OCI-LY3 (cell line): ENCODE results near the gene PSMA5.

Source experiments
- H2AFZ ChIP-seq: fragments of 200-600, 300-600 bp; shearing (Covaris generic); 2 replicates; pipeline ENCODE4 v1.6.0; 2014; ENCODE audit warnings: antibody characterized with exemption, low read depth, low read length
- H3K27ac ChIP-seq: fragments of 200-600, 300-600 bp; sonication (generic); 2 replicates; pipeline ENCODE4 v1.5.1; 2014; ENCODE audit warnings: mild to moderate bottlenecking, low read length, moderate library complexity, mixed read lengths
- H3K27me3 ChIP-seq: fragments of 200-600, 300-600 bp; sonication (generic); 2 replicates; pipeline ENCODE4 v1.6.1; 2014; ENCODE audit warnings: low read depth, low read length, mixed read lengths
- H3K36me3 ChIP-seq: fragments of 200-600, 300-600 bp; sonication (generic); replicated peaks from 2 replicates; pipeline ENCODE3; 2014; ENCODE audit warnings: low read depth, low read length, mixed read lengths
- H3K4me1 ChIP-seq: fragments of 300-600, 200-600 bp; sonication (generic); 2 replicates; pipeline ENCODE4 v1.6.1; 2014; ENCODE audit warnings: low read length, mixed read lengths
- H3K4me2 ChIP-seq: fragments of 200-600, 300-600 bp; sonication (generic); 2 replicates; pipeline ENCODE4 v1.6.1; 2014; ENCODE audit warnings: low read length, mixed read lengths
- H3K4me3 ChIP-seq: fragments of 300-600, 200-600 bp; sonication (generic); 2 replicates; pipeline ENCODE4 v1.5.1; 2014; ENCODE audit warnings: antibody characterized with exemption, mild to moderate bottlenecking, low read length, moderate library complexity
- H3K79me2 ChIP-seq: fragments of 300-600, 200-600 bp; shearing (Covaris generic); 2 replicates; pipeline ENCODE4 v1.6.1; 2014; ENCODE audit warnings: mild to moderate bottlenecking, low read length, mixed read lengths
- H3K9ac ChIP-seq: fragments of 300-600, 200-600 bp; shearing (Covaris generic); 2 replicates; pipeline ENCODE4 v1.6.0; 2014; ENCODE audit warnings: mild to moderate bottlenecking, low read length, moderate library complexity
- H3K9me3 ChIP-seq: fragments of 200-600, 300-600 bp; shearing (Covaris generic); 2 replicates; pipeline ENCODE4 v1.6.1; 2014; ENCODE audit warnings: low read length, mixed read lengths; ENCODE audit not compliant: insufficient read depth
- H4K20me1 ChIP-seq: fragments of 200-600, 300-600 bp; sonication (generic); 2 replicates; pipeline ENCODE4 v1.6.1; 2016; ENCODE audit warnings: low read length, mixed read lengths; ENCODE audit not compliant: insufficient read depth
- CTCF ChIP-seq: fragments of 200-600, 300-600 bp; sonication (generic); IDR thresholded peaks from 2 replicates; pipeline ENCODE4 v1.5.1; 2014; ENCODE audit warnings: antibody characterized with exemption, low read length, low read depth
- EZH2phosphoT487 ChIP-seq: fragments of 200-600 bp; shearing (Covaris generic); IDR thresholded peaks from 2 replicates; pipeline ENCODE4 v1.6.1; 2018; ENCODE audit warnings: antibody characterized with exemption, mixed run types, low read depth

The PSMA5 gene

GRCh38 chr1:109423498-109423897 lies 2.8 kb downstream of the PSMA5 start:
- TF ChIP-seq CTCF (no peak), EZH2phosphoT487 (no peak)
- no peak overlapping the region for H3K27ac ChIP-seq
- no peak overlapping the region for H2AFZ ChIP-seq
- H3K9me3 ChIP-seq, result no peaks in the 10 kb centered on the region
- H3K9ac ChIP-seq, result no peak overlapping the region
- peaks cover 81% of the 10 kb centered on the region for H3K79me2 ChIP-seq
- H3K4me1 ChIP-seq, result peaks cover 15% of the 10 kb centered on the region
- no peaks in the 10 kb centered on the region for H4K20me1 ChIP-seq
- 0 out of 2 replicates have a peak overlapping the region, but pooled peaks have one; percentile 14 for H3K4me2 ChIP-seq
- no peaks in the 10 kb centered on the region for H3K27me3 ChIP-seq
- H3K4me3 ChIP-seq, result no peak overlapping the region
- peaks cover 13% of the 10 kb centered on the region for H3K36me3 ChIP-seq

DNA sequence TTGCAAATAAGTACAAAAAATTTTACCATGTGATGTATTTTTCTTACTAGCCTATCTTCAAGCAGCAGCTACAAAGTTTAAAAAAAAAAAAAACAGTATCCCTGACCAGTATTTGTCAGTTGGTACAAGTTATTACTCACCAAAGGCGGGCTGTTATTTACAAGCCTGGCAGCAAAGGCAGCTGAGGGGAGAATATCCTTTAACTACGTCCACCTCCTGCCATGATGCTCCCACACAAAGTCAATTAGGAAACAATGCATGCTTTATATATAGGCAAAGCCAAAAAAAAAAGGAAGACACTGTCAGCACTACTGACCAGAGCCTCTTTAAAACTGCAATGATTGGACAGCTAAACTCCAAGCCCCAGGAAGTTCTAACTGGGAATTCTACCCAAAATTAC lies 13.7 kb downstream of the PSMA5 start:
- Histone ChIP-seq H3K9ac (no peak overlapping the region), H2AFZ (no peak overlapping the region), H3K79me2 (peaks cover 30% of the 10 kb centered on the region), H3K36me3 (peaks cover 55% of the 10 kb centered on the region), H3K4me1 (no peaks in the 10 kb centered on the region), H3K4me3 (no peak overlapping the region), H3K27ac (no peak overlapping the region), H3K4me2 (no peak overlapping the region), H3K27me3 (no peaks in the 10 kb centered on the region), H4K20me1 (no peaks in the 10 kb centered on the region; the same call in 1 of the 2 replicates), H3K9me3 (no peaks in the 10 kb centered on the region)
- TF ChIP-seq CTCF (no peak), EZH2phosphoT487 (no peak)

DNA sequence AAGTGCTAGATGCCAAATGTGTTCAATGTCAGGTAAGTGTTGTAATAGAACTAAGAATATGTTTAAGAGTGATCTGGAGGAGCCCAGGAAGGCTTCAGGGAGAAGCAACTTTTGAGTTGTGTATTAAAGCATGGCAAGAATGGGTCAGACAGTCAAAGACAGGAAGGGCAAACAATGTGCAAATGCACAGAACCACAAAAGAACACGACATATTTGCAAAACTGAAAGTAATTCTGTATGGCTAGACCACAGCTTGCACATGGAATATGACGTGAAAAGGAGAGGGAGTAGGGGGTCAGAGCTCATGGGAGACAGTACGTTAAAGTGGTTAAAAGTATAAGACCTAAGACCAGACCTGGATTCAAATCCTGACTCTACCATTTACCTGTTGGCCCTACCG lies 21.4 kb downstream of the PSMA5 start:
- Histone ChIP-seq H3K27ac (no peak overlapping the region), H3K4me2 (no peak overlapping the region), H3K9me3 (no peaks in the 10 kb centered on the region), H4K20me1 (no peaks in the 10 kb centered on the region), H3K79me2 (no peaks in the 10 kb centered on the region), H3K4me3 (no peak overlapping the region), H3K36me3 (peaks cover 24% of the 10 kb centered on the region), H3K9ac (no peak overlapping the region), H3K27me3 (no peaks in the 10 kb centered on the region), H2AFZ (no peak overlapping the region), H3K4me1 (no peaks in the 10 kb centered on the region)
- no peak for TF ChIP-seq CTCF
- TF ChIP-seq EZH2phosphoT487, result no peak

DNA sequence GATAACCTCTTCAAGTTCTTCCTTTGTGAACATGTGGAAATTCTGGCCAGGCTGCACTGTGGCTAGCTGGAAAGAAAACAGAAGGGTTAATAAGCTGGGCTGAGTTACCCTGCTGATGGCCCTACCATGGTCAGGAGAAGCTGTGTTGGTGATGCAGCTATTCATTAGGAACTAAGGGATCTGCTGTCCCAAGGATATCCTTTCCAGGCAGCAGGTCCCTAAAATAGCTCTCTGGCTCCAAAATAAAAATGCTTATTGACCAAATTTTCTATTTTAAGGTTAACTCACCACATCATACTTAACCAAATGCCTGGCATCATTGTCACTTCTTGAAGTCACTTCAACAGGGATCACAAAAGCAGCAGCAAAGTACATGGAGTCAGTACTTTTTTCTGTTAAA lies 24.2 kb downstream of the PSMA5 start:
- no peak for TF ChIP-seq CTCF
- TF ChIP-seq EZH2phosphoT487, result no peak
- H3K4me2 ChIP-seq, result no peak overlapping the region
- no peak overlapping the region for H3K27ac ChIP-seq
- no peak overlapping the region for H3K4me3 ChIP-seq
- H2AFZ ChIP-seq, result no peak overlapping the region
- peaks cover 5% of the 10 kb centered on the region; the same call in 1 of the 2 replicates for H4K20me1 ChIP-seq
- peaks cover under 1% of the 10 kb centered on the region; the same call in 1 of the 2 replicates for H3K4me1 ChIP-seq
- peaks cover 10% of the 10 kb centered on the region for H3K36me3 ChIP-seq
- peaks cover 11% of the 10 kb centered on the region for H3K27me3 ChIP-seq
- no peaks in the 10 kb centered on the region for H3K79me2 ChIP-seq
- no peak overlapping the region for H3K9ac ChIP-seq
- H3K9me3 ChIP-seq, result no peaks in the 10 kb centered on the region
